ENCODE data around the gene BLNK.

DNA sequence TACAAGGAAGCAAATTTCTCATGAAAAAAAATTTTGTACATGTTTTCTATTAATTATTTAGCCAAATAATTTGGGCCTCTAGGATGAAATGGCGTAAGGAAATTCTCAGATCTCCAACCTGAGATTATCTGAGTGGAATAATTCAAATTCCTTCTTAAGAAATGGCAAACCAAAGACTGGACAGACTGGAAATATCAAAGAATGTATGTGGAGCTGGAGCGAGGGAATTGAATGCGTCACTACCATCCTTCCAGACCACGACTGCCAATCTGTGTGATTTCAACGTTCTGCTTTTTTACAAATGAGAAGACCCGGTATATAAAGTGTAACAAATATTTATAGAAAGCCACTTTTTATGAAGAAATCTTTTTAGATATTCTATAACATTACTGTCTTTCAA is 12.4 kb upstream of the BLNK start:
- TF ChIP-seq CTCF (IDR thresholded peaks at IDR 0.05) (no peak), EZH2 (IDR thresholded peaks at IDR 0.05; ENCODE audit: borderline replicate concordance, insufficient read depth, low read depth, low read length, poor library complexity, severe bottlenecking) (no peak)

Measured in B cell (primary cell).